Measurements from ENCODE around the gene INTS2.
"Not testable (repeated sequence)": the region's sequence is repeated elsewhere in the genome, so short reads cannot be mapped to it uniquely, and the experiment has no call there.

The INTS2 gene

DNA sequence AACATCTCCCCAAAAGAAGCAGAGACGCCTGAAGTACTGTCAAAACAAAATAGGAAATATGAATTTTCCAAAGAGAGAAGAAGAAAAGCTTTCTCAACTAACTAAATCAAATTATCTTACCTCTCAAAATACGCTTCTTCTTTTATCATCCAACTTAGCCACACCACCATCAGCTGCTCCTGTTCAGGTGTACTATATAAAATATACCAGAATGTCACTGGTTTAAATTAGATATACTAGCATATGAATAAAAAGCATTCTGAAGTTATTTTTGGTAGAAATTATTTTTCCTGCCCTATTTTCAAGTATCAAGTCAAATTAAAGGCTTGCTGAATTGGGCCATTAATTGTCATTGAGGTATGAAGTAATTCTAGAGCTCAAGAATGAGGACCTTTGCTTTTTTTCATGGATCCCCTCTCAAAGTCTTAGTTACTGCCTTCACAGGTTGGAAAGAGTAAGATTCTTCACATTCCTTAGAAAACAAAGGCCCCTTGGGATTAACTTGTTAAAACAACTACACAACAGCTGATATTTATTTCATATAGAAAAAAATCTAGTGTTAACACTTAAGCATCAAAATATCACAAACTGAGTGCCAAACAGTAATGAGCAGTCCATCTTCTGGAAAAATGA lies 30.1 kb downstream of the INTS2 start:
- DNase-seq: no peak

DNA sequence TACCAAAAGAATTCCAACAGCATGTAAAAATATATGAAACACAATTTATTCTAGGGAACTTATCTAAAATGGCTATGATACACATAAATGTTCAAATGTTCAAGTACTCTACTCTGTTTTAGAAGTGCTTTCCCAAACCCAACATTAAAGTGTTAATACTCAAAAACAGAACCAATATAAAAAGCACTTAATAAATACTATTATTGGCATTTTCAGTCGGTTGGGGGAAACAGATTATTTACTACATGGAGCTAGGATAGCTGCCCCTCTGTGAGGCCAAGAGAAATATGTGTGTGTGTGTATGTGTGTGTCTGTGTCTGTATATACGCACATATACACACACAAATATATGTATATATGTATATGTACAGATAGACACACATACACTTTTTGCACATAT lies 32.4 kb downstream of the INTS2 start:
- no peak for DNase-seq

DNA sequence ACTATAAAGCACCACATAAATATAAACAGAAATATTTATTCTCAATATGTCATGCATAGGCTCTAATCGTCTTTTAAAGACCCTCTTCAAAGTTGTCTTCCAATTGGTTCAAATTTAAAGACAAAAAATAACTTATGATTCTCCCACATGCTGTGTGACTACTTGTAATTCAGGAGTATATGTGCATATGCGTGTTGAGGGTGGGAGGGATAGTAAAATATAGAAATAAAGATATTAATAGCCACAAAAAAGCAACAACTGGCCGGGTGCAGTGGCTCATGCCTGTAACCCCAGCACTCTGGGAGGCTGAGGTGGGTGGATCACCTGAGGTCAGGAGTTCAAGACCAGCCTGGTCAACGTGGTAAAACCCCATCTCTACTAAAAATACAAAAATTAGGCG lies 33.5 kb downstream of the INTS2 start:
- DNase-seq: not testable (repeated sequence)

DNA sequence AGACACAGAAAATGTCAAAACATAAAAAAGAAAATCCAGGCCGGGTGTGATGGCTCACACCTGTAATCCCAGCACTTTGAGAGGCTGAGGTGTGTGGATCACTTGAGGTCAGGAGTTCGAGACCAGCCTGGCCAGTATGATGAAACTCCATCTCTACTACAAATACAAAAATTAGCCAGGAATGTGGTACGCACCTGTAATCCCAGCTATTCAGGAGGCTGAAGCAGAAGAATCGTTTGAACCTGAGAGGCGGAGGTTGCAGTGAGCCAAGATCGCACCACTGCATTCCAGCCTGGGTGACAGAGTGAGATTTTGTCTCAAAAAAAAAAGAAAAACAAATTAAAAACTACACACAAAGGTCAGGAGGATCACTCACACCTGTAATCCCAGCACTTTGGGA lies 40.0 kb downstream of the INTS2 start:
- not testable (repeated sequence) for DNase-seq

DNA sequence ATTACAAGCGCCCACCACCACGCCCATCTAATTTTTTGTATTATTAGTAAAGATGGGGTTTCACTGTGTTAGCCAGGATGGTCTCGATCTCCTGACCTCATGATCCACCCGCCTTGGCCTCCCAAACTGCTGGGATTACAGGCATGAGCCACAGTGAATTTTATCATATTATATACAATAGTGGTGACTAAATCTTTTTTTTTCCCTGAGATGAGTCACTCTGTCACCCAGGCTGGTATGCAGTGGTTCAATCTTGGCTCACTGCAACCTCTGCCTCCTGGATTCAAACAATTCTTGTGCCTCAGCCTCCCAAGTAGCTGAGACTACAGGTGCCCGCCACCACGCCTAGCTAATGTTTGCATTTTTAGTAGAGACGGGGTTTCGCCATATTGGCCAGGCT lies 41.9 kb downstream of the INTS2 start:
- not testable (repeated sequence) for DNase-seq

DNA sequence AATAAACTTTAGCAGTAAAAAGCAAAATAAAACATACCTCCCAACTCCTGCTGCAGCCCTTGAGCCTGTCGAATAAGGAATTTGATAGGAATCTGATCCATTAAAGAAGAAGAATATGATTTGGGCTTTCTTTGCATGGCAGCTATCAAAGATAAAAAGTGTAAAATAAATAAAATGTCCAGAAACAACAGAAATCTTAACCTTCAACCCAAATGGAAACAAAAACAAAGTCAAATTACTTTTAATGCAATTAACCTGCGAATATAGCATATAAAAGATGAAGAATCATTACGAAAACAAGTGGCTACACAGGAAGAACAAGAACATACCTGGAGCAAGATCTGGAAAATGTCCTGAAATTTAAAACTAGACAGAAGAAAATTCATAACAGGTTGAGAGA lies 42.9 kb downstream of the INTS2 start:
- no peak for DNase-seq

DNA sequence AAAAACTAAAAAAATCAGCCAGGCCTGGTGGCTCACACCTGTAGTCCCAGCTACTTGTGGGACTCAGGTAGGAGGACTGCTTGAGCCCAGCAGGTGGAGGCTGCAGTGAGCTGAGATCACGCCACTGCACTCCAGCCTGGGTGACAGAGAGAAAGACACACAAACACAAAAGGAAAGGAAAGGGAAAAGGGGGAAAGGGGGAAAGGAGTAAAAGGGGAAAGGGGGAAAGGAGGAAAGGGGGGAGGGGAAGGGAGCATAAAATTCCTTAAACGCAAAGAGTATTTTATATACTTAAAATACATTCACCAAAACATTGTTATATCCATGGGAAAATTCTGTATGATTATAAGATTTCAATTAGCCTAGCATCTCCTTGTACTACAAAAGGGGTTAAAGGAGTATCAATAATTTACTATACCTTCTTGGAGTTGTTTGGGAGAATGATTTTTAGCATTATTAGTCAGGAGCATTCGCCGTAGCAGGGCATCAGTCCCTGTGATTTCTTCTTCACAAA lies 47.1 kb downstream of the INTS2 start:
- DNase-seq: no peak

DNA sequence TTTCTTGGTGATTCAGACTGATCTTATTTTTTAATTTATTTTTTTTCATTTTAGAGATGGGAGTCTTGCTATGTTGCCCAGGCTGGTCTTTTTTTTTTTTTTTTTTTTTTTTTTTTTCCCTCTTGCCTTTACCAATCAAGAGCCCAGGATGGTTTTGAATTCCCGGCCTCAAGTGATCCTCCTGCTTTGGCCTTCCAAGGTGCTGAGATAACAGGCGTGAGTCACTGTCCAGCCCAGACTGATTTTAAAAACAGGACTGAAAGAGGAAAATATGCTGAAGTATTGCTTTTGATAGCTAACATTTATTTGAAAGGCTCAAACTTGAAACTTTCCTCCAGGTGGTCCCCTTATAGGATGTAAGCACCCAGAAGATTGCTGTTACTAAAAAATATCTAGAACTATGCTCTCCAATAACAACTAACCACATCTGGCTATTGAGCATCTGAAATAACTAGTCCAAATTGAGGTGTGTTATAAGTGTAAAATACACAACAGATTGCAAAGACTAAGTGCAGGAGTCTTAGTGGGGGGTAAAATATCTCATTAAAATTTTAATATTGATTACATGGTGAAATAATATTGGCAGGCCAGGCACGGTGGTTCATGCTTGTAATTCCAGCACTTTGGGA lies 48.7 kb downstream of the INTS2 start:
- DNase-seq: no peak

DNA sequence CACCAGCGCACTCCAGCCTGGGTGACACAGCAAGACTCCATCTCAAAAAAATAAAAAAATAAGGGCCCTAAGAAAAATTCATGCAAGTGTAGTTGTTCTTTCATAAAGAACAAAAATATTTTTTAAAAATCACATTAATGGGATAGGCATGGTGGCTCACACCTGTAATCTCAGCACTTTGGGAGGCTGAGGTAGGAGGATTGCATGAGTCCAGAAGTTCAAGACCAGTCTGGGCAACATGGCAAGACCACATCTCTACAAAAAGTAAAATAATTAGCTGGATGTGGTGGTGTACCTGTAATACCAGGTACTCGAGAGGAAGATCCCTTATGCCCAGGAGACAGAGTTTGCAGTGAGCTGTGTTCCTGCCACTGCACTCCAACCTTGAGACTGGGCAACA lies 49.3 kb downstream of the INTS2 start:
- DNase-seq: no peak

DNA sequence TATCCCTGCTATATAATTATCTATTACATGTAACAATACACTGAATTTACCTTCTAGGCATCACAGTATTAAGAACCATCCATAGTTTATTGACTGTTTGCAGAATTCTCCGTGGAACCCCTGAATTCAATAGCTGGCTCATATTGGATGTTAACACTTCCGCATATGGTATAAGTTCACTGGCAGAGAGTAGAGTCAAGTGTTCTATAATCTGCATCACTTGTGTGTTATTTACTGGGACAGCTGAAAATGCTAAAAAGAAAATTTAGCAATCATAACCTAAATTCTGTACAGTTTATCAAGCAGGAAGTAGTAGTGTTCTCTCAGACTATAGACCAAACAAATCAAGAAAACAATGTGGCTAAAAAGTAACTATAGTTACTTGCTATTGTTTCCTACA lies 49.9 kb downstream of the INTS2 start:
- no peak for DNase-seq

DNA sequence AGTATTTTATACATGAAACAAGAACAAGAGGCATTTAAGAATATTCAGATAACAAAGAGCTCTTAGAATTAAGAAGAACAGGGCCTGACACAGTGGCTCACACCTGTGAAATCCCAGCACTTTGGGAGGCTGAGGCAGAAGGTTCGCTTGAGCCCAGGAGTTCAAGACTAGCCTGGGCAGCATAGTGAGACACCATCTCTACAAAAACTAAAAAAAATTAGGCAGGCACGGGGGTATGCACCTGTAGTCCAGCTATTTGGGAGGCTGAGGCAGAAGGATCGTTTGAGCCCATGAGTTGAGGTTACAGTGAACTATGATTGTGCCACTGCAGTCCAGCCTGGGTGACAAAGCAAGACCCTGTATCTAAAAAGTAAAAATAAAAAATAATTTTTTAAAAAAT lies 52.0 kb downstream of the INTS2 start:
- no peak for DNase-seq

DNA sequence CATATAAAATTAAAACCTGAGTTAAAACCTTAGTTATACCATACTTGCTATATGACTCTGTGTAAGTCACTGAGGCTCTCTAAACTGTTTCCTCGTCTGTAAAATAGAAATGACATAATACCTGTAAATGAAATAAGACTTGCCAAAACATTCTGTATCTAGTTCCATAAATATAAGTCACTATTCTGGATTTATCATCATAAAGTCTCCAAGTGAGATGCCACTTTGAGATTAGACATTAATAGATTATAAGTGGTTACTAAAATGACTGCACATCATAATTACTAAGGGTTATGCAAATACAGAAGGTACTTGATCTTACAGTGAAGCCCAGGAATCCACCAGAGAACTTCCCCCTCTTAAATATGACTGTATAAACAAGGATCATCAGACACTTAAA lies 52.5 kb downstream of the INTS2 start:
- DNase-seq: no peak

DNA sequence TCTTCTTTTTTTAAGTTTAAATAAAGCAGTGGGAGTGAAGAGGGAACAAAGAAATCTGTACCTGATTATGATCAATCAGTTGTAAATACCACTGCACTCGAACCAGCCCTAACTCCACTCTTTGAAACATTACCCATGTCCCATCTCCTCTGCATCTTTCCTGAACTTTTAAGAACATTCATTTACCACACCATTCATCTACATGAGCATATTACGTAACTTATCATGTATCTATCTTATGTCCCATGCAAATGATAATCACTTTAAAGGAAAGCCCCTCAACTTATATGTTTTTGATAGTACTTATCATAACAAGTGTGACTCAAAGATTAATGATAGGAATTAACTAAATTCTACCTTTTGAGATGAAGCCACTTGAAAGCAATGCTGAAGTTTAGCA lies 53.7 kb downstream of the INTS2 start:
- DNase-seq: no peak

DNA sequence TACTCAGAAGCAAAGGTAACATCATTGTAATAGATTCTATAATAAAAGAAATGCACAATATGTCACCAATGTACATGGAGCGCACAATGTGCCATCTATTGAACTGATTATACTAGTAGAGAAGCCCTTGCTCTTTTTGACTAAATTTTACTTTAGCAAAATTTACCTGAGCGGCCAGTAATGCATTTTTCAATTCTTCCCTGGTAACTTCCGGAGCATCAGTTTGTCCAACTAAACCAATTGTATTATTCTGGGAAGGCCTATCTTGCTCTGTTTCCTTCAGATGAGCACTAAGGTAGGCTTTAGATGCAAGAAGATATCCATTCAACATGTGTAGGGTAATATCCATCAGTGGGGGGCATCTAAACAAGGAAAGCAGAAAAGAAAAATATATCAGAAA lies 55.7 kb downstream of the INTS2 start:
- DNase-seq: no peak

DNA sequence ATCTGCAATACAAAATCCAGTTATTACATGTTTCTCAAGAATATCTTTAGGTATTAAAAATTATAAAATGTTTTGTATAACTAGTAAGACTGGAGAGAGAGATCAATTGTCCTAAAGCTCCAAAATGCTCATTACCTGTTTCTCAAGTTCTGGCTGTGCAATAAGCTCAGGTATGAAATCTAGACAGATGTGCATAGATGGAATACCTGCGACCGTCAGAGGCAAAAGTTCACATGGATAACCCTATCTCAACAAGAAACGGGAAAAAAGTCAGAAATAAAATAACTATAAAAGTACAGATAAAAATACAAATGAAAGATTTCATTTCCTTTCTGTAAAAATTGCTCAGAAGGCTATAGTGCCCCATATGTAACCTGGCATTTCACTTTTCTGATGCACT lies 58.6 kb downstream of the INTS2 start:
- DNase-seq: no peak

DNA sequence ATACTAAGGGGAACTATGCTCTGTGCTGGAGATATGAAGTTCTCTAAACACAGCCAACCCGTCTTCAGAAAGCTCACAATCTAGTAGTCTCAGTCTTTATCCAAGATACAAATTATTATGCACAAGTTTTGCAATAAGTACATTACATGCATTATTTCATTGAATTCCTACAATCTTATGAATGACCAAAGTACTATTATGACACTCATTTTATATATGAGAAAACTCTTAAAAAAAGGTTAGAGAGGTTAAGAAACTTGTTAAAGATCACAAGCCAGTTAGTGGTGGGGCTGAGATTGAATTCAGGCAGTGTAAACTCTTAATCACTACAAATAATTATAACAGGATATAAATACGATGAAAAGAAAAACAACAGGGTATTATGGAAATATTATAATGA lies 59.7 kb downstream of the INTS2 start:
- no peak for DNase-seq

DNA sequence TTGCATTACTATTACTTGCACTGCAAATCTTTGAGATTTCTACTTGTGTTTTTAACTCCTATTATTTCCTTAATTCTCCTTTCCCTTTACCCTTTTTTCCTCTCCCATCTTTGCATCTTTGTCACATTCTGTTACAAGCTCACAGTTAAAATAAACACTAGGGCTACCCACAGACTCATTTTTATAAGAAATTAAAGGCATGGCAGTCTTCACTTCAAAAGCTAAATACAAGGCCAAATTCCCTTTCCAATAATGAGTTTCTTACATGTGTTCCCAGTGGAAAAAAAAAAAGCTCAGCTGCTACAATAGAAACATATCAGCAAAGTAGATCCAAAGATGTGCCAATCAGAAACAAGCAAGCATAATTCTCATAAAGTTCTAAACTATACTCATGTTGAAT lies 60.7 kb downstream of the INTS2 start:
- DNase-seq: no peak

DNA sequence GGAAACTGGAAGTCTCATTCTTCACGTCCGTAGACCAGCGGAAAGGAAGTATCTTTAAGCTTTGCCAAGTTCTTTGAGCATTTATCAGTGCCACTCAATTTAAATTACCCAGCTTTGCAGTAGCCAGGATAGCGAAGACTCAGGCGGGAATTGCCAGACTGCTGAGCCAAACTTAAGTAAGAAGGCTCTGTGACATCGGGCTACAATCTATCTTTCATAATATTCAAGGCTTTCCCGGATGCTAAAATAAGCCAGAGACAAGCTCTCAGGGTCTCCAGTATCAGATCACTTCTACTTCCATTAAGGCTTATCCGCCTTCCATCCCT lies 64.0 kb downstream of the INTS2 start:
- DNase-seq: peak in 2 of 58 donors; percentile 11 to 17

DNA sequence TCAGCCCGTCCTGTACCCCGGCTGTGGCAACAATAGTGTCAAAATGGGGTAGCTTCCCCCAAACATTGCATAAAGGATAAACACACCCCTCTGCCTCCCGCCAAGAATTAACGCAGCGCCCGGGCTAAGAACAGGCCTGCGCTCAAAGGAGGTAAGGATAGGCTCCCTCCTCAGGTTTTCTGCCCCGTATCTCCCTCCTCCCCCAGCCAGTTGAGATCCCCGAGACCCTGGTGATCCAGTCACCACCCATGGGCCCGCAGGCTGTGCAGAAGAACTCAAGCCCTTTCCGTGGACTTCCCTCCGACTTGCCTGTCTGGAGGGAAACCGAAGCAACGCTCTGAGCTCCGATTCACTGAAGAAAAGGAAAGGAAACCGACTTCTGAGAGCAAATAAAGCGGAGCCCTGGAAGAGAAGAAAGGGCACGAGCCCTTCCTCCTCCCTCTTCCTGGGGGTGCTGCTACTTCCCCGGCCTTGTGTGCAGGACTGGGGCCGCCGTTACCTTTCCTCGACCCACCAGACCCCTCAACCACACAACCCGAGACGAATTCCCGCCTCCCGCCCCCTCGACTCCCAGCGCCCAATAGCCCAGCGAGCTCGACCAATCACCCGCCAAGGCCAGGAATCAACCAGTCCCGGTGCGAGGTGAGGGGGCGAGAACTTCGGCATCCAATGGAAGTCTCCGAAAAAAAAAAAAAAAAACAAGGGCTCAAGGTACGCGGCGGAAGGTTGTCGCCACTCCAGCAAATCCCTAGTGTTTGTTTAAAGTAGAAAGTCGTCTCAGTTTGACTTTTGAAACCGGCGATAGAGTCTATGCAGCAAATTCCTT lies 64.6 kb downstream of the INTS2 start, which contains the start of gene BRIP1:
Gene BRIP1, minus strand, starts transcription at position 554 of the 826 bp plus-strand sequence. CDS start 1,989 bp downstream, outside the sequence.
- peak; percentile 23 to 89 (median 74) for DNase-seq

DNA sequence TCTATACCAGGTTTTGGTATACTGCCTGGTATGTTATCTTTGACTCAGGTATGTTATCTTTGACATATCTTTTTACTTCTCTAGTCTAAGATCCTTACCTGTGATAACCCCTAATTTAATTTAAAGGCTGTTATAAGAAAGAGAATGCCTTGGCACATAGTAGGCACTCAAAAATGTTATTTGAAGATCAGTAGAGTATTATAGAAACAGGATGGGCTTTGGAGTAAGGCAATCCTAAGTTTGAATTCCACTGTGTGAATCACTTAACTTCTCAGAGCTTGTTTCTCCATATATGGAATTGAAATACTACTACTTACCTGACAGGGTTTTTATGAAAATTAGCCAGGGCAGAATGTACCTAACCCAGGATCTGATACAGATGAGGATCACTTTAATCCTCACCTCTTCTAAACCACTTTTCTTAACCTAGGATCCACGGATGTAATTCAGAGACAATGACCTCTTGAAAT lies 65.6 kb downstream of the INTS2 start:
- DNase-seq: no peak

DNA sequence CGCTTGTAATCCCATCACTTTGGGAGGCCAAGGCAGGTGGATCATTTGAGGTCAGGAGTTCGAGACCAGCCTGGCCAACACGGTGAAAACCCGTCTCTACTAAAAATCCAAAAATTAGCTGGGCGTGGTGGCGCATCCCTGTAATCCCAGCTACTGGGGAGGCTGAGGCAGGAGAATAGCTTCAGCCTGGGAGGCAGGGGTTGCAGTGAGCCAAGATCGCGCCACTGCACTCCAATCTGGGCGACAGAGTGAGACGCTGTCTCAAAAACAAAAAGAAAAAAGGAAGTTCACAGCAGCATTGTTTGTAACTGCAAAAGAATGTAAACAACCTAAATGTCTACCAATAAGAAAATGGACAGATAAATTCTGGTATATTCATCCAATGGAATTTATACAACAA lies 67.4 kb downstream of the INTS2 start:
- DNase-seq: not testable (repeated sequence)

DNA sequence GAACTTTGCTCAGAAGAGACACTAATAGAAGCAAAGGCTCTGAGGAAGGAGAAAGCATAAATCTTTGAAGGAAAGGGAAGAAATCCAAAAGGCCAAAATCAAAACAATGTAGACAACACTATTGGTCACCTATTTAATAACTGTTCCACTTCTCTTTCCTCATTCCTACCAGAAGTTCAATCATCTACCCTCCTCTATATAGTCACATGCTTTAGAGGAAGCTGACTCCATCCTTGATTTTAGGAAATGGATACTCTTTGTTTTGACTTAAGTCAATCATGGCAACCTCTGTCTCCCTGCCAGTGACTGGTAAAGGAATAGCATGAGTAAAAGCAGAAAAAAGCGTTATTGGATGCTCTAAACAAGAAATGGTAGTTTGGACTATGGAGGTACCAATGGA lies 71.7 kb downstream of the INTS2 start:
- no peak for DNase-seq

Measured in anterior cingulate cortex (tissue), 58 donors.